Keratinocyte (primary cell): ENCODE results near the gene ASB9. TPM values are rescaled to one million over a fixed set of nuclear protein-coding genes. Genes with fewer than 3 reads are reported as not detected.

Experiments
- DNase-seq: peaks from one replicate; pipeline ENCODE4 v3.0.0-alpha.2; 2011; ENCODE audit warnings: low read depth, missing footprints, low spot score
- FAIRE-seq: peaks from 2 replicates; lab custom pipeline; 2011; peaks lifted over from hg19 to GRCh38; lab: Jason Lieb, UNC
- H2AFZ ChIP-seq: 2 replicates; pipeline ENCODE4 v1.6.0; 2012; ENCODE audit warnings: low read length, control low read depth, inconsistent platforms; ENCODE audit not compliant: control insufficient read depth
- H3K27ac ChIP-seq: 2 replicates; pipeline ENCODE4 v1.5.1; 2011; ENCODE audit warnings: low read length; ENCODE audit not compliant: control insufficient read depth, insufficient read depth
- H3K27me3 ChIP-seq: 3 replicates; pipeline ENCODE4 v1.6.0; 2011; ENCODE audit warnings: low read length; ENCODE audit not compliant: control insufficient read depth, insufficient read depth; ENCODE audit errors: extremely low read depth
- H3K36me3 ChIP-seq, 2 experiments: 2 replicates in 1 of 2; 3 replicates in 1 of 2; pipeline ENCODE4 v1.5.1; 2011; ENCODE audit warnings: low read length in 2 of 2, mild to moderate bottlenecking in 1 of 2; ENCODE audit not compliant: control insufficient read depth in 2 of 2, insufficient read depth in 2 of 2; ENCODE audit errors: extremely low read depth in 1 of 2
- H3K4me1 ChIP-seq: 3 replicates; pipeline ENCODE4 v1.5.1; 2011; ENCODE audit warnings: low read length; ENCODE audit not compliant: control insufficient read depth, insufficient read depth; ENCODE audit errors: extremely low read depth
- H3K4me2 ChIP-seq: 3 replicates; pipeline ENCODE4 v1.6.0; 2011; ENCODE audit warnings: low read depth, low read length; ENCODE audit not compliant: control insufficient read depth, insufficient read depth; ENCODE audit errors: extremely low read depth
- H3K4me3 ChIP-seq, 3 experiments: fragments of 200-600 bp in 1 of 3; sonication (generic) in 1 of 3; 2 replicates in 2 of 3; 3 replicates in 1 of 3; pipeline ENCODE4 v1.5.1; 2011 to 2016; ENCODE audit warnings: low read length in 3 of 3, mild to moderate bottlenecking in 3 of 3, control low read depth in 2 of 3, inconsistent platforms in 1 of 3, low read depth in 1 of 3, mixed read lengths in 1 of 3, mixed run types in 1 of 3, moderate library complexity in 1 of 3; ENCODE audit not compliant: control insufficient read depth in 2 of 3, insufficient read depth in 2 of 3; ENCODE audit errors: extremely low read depth in 1 of 3
- H3K79me2 ChIP-seq: 2 replicates; pipeline ENCODE4 v1.6.0; 2012; ENCODE audit warnings: low read length; ENCODE audit not compliant: control insufficient read depth, insufficient read depth
- H3K9ac ChIP-seq: 3 replicates; pipeline ENCODE4 v1.6.0; 2011; ENCODE audit warnings: low read length; ENCODE audit not compliant: control insufficient read depth, insufficient read depth; ENCODE audit errors: extremely low read depth
- H3K9me1 ChIP-seq: 3 replicates; pipeline ENCODE4 v1.6.0; 2011; ENCODE audit warnings: low read length; ENCODE audit not compliant: control insufficient read depth, insufficient read depth; ENCODE audit errors: extremely low read depth
- H3K9me3 ChIP-seq: 2 replicates; pipeline ENCODE4 v1.5.1; 2012; ENCODE audit warnings: low read depth, low read length; ENCODE audit not compliant: control insufficient read depth
- H4K20me1 ChIP-seq: 3 replicates; pipeline ENCODE4 v1.6.0; 2011; ENCODE audit warnings: low read length; ENCODE audit not compliant: control insufficient read depth, insufficient read depth; ENCODE audit errors: extremely low read depth
- CTCF ChIP-seq, 3 experiments: IDR thresholded peaks in 1 of 3; conservative IDR thresholded peaks in 1 of 3; optimal IDR thresholded peaks in 1 of 3; 2 replicates in 2 of 3; 3 replicates in 1 of 3; pipeline versions ENCODE3 to v1.5.1; 2011; ENCODE audit warnings: low read length in 3 of 3, mild to moderate bottlenecking in 3 of 3, moderate library complexity in 2 of 3, control low read depth in 1 of 3, inconsistent platforms in 1 of 3; ENCODE audit not compliant: insufficient read depth in 2 of 3; ENCODE audit errors: extremely low read depth in 1 of 3
- EZH2 ChIP-seq: IDR thresholded peaks from one replicate; pipeline ENCODE4 v1.6.1; 2012; ENCODE audit warnings: inconsistent platforms, mild to moderate bottlenecking, low read length, moderate library complexity
- dilution Hi-C: fragments of 300-500 bp; cut with MboI; formaldehyde crosslinking; loops from one replicate; pipeline ENCODE4 v1.7.0; 2020; ENCODE audit warnings: low sequenced_read_pairs; ENCODE audit not compliant: extremely low pct_ligation_motif_present
- polyA plus RNA-seq, 5 experiments: library from polyadenylated mRNA; depleted of rRNA in 3 of 5; stranded (reverse) in 3 of 5; stranded (forward) in 1 of 5; unstranded in 1 of 5; fragments of >200 nt; gene quantifications; 1 replicate in 1 of 5; 2 replicates in 3 of 5; 3 replicates in 1 of 5; pipeline versions ENCODE4 v1.2.1 to v1.2.3, GENCODE V29; 2011 to 2012; ENCODE audit warnings: missing spikeins in 2 of 5, low read depth in 1 of 5, low replicate concordance in 1 of 5

ASB9 gene
- polyA plus RNA-seq, 1 donor (not counting 4 experiments of a cell fraction or from before 2014, with no cell fraction given) = 0.66 TPM

DNA sequence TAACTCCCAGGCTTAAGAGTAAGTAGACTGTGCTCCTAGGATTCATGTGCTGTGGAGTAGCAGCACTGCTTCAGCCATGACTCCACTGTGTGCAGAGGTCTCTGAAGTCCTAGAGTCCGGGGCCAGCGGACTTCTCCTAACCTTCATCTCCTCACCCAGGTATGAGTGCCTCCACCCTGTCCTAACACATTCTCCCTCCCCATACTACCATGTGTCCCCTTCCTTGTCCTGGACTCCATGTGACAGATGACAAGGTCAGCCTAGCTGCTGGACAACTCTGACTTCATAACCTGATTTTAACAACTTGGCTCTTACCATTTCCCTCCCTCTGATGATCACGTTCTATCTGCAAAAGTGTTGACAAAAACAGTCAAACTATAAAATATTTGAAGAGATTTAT is 28.9 kb upstream of the ASB9 start:
- dilution Hi-C loops = no loop called here
- Histone ChIP-seq H3K9me1 (no peaks in the 10 kb centered on the region), H3K4me2 (no peak overlapping the region), H3K9me3 (no peaks in the 10 kb centered on the region), H3K27ac (no peak overlapping the region), H2AFZ (no peak overlapping the region), H3K36me3 (no peaks in the 10 kb centered on the region), H3K79me2 (no peaks in the 10 kb centered on the region), H4K20me1 (no peaks in the 10 kb centered on the region), H3K27me3 (no peaks in the 10 kb centered on the region), H3K4me1 (no peaks in the 10 kb centered on the region), H3K9ac (no peak overlapping the region), H3K4me3 (no peak overlapping the region)
- TF ChIP-seq CTCF (optimal IDR thresholded peaks at IDR 0.05 in 1 of 3, IDR thresholded peaks at IDR 0.05 in 1 of 3, conservative IDR thresholded peaks at IDR 0.05 in 1 of 3; ENCODE audit: extremely low read depth in 1 of 3, insufficient read depth in 2 of 3, low read length in 3 of 3) (no peak), EZH2 (no peak)
- FAIRE-seq = no peak
- DNase-seq = no peak

DNA sequence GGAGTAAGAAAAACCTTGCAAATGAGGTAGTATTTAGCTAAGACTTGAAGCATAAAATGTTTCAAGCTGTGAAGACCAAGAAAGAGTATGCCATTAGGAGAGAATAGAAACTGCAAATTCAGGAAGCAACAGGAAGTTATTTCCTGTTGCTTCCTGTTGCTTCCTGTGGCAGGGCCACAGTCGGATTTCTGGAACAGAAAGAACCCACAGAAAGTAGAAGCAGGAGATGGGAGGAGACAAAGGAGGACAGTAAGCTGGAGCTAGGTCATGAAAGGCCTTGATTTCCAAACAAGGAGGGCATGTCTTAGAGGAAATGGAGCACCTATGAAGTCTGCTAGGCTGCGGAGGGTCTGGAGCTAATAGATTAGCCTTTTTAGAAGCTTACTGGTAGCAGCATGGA is 28.3 kb upstream of the ASB9 start:
- DNase-seq (no peak), FAIRE-seq (no peak)
- Histone ChIP-seq H3K4me2 (no peak overlapping the region), H3K36me3 (no peaks in the 10 kb centered on the region), H3K4me1 (no peaks in the 10 kb centered on the region), H3K9me1 (no peaks in the 10 kb centered on the region), H3K27me3 (no peaks in the 10 kb centered on the region), H3K79me2 (no peaks in the 10 kb centered on the region), H3K9ac (no peak overlapping the region), H3K27ac (no peak overlapping the region), H4K20me1 (no peaks in the 10 kb centered on the region), H3K4me3 (no peak overlapping the region), H2AFZ (no peak overlapping the region), H3K9me3 (no peaks in the 10 kb centered on the region)
- dilution Hi-C loops = no loop called here
- TF ChIP-seq CTCF (optimal IDR thresholded peaks at IDR 0.05 in 1 of 3, IDR thresholded peaks at IDR 0.05 in 1 of 3, conservative IDR thresholded peaks at IDR 0.05 in 1 of 3; ENCODE audit: extremely low read depth in 1 of 3, insufficient read depth in 2 of 3, low read length in 3 of 3) (no peak), EZH2 (no peak)
